GM19240 (cell line): ENCODE measurements around the gene DOC2B.
"Not testable (repeated sequence)": the region's sequence is repeated elsewhere in the genome, so short reads cannot be mapped to it uniquely, and the experiment has no call there.

Source experiments
- DNase-seq: peaks from one replicate; pipeline ENCODE4 v3.0.0; 2011; ENCODE audit warnings: low spot score; ENCODE audit not compliant: insufficient read length

The DOC2B gene

DNA sequence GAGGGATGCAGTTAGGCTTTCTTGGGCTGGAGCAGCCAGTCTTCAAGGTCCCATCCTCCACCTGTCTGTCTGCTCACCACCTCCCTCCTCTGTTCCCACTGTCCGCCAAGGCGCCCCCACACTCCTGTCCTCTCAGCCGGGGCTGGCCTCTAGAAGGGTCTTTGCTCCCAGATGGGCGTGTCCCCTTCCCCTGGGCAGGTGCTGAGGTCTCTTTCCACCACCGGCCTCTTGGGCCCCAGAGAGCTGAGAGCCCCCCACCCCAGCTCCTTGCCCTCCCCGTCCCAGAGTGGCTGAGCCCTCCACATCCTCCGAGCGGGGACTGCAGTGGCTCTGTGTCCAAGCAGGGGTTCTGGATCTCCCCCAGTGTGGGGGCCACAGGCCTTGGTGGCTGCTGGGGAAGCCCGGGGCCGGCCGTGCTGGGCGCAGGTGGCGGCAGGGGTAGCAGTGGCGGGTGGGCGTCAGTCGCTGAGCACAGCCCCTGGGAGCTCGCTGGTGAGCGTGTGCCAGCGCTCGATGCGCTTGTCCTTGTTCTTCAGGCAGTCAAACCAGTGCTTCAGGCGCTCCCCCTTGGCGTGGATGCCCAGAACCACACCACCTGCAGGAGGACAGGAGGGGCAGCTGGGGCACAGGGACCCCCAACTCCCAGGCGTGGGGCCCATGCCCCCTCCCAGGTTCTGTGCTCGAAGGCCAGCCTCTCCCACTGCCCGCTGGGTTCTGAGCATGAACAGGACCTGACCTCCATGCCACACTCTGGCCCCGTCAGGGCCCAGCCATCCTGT, 34.3 kb downstream of the DOC2B start:
- DNase-seq, result no peak

DNA sequence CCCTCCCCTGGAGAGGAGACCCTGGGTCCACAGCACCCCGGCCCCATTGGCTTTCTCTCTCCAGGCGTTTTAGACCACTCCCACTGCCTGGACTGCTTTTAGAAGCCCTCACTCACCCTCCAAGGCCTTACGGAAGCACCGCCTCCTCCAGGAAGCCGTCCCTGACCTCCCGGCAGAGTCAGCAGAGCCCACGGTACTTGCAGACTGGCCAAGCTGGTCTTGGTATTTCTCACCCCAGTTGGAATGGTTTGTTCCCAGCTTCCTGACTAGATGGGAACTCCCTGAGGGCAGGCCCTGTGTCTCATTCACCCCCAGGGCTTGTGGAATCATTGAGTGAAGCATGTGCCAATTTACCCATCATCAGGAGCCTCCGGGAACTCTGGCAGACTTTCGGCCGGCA, 34.9 kb downstream of the DOC2B start:
- DNase-seq, result no peak

DNA sequence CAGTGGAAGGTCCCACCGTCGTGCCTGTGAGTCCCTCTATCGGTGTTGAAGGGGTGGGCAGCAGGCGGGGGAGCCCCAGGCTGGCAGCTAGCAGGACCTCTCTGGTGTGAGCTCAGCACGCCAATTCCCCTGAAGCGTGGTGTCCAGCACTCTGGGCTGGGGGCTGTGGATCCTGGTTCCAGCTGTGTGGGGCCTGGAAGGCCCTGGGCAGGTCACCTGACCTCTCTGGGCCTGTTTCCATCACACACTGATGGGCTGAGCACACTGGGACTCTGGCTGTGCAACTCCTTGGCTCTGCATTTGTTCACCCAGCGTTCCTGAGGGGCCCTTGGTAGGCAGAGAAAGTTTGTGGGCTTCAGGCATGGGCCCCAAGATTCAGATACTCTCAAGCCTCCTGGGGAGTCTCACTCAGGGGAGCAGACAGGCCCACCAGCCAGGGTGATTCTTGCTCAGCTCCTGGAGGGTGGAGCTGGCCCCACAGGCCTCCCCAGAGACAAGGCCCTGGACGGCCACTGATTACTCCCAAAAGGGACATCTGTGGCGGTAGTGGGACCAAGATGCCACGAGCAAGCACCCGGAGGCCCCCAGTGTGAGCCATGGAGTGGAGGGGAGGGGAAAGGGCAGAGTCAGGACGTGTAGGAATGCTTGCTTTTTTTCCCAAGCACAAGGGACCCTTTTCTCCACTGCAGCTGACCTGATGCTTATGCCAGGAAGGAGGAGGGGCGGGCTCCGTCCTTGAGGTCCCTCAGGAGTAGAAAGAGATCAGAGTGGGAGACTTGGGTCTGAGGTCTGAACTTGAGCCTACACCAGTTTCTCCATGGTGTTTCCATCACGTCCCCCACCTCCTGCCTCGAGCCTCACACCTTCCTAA, 35.5 kb downstream of the DOC2B start:
- DNase-seq, result no peak

DNA sequence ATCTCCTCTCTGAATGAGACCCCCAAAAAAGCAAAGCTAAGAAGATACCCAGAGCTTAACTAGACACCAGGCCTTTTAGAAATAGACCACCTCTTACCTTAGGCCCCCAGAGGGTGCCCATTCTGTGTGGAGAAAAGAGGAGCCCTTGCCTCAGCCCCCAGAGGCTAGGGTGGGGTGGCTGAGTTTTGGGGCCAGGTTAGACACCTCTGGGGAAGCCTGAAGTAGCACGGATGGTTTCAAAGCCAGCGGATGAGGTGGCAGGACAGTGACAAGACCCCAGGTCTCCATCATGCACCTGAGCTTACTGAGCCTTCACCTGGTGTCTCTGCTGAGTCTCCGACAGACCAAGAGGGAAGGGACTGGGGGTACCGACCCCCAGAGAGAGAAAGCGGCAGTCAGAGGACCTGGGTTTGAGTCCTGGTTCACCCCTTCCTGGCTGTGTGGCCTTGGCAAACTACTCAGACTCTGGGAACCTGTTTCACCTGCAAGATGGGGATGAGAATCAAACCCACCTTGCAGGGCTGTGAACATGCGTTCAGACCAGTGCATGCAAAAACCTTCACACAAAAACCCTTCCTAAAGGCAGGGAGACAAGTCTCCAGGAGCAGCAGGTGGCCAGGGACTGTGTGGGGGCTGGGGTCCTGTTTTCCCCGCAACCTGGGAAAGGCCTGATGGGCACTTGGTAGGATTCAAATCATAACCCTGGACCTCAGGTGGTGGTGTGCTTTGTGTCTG, 36.3 kb downstream of the DOC2B start:
- no peak for DNase-seq

DNA sequence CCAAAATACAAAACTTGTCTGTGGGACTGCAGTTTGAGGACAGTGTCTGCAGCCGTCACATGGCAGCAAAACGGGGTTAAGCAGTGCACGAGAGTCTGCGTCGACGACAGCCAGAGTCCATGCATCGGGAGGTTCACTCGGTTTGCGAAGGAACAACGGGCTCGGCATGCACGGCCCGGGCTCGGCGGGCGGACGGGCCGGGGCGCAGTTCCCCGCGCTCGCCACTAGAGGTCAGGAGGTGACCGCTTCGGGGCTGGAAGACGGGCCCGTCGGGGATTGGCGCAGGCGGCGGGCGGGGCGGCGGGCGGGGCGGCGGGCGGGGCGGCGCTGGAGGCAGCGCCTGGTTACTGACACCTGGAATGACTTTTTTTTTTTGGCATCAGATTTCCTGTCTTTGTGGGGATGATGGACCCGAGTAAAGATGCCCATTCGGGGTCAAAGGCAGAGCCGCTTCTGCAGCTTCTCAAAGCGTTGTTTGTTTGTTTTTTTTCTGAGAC, 37.6 kb downstream of the DOC2B start:
- DNase-seq, result peak; percentile 81

DNA sequence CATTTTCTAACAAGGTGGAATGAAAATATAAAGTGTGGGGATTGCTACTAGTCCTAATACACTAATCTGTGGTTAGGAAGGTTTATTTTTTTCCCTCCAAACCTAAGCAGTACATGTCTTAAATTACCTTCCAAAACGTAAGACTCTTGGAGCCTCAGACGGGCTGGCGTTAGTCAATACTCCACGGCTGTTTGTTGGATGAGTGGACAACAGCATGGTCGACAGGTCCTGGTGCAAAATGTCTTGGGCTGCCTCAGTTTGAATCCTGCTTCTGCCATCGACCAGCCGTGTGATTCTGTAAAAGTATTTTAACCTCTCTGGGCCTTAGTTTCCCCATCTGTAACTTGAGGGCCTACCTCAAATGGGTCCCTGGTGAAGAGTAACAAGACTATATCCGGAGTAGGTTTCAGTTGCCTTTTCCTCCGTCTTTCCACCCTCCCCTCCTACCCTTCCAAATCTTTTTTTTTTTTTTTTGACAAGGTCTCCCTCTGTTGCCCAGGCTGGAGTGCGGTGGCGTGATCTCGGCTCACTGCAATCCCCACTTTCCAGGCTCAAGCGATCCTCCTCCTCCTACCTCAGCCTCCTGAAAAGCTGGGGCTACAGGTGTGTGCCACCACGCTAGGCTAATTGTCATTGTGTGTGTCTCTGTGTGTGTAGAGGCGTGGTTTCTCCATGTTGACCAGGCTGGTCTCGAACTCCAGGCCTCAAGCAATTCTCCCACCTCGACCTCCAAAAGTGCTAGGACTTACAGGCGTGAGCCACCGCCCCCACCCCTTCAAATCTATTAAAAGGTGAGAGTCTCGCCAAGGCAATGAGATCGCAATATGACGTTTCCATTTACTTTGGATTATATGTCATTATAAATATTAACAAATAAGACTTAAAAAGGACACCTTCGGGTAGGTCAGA, 38.3 kb downstream of the DOC2B start:
- DNase-seq, result no peak

DNA sequence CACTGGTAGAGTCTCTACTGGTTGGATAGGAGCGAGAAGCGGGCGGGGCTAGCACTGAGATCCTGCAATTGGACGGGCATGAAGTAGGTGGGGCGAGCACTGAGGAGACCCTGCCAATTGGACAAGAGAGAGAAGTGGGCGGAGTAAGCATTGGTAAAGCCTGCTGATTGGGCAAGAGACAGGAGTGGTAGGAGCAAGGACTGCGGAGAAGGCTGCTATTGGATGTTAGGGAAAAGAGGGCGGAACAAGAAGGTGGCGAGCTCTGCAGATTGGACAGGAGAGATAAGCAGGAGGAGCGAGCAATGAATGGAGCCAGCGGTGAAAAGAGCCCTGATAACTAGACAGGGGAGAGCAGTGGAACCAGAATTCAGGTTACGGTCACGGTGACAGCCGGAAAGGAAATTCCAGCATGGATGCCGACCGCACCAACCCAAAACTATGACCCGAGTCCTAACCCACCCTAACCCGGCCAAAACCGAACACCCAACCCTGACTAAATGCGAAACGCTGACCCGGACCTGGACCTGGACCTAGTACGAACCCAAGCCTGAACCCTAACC, 39.3 kb downstream of the DOC2B start:
- no peak for DNase-seq

DNA sequence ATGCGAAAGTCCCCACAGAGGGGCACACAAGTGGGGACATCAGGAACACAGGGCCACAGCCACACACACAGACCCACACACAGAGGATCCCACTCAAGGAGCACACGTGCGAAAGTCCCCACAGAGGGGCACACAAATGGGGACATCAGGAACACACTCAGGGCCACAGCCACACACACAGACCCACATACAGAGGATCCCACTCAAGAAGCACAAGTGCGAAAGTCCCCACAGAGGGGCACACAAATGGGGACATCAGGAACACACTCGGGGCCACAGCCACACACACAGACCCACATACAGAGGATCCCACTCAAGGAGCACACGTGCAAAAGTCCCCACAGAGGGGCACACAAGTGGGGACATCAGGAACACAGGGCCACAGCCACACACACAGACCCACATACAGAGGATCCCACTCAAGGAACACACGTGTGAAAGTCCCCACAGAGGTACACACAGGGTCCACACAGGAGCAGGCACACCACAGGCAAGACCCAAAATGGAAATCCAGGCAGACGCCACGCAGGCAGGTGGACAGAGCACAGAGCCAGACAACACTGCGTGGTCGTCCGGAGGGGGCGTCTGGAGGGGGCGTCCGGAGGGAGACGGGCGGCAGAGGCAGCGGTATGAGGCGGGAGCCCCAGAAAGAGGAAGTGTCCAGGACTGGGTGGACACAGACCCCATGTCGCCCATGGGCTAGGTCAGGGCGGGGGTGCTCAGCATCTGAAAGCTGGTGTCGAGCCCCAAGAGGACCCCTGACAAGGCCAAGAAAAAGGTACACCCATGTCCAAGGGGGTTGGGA, 41.8 kb downstream of the DOC2B start:
- DNase-seq, result not testable (repeated sequence)

DNA sequence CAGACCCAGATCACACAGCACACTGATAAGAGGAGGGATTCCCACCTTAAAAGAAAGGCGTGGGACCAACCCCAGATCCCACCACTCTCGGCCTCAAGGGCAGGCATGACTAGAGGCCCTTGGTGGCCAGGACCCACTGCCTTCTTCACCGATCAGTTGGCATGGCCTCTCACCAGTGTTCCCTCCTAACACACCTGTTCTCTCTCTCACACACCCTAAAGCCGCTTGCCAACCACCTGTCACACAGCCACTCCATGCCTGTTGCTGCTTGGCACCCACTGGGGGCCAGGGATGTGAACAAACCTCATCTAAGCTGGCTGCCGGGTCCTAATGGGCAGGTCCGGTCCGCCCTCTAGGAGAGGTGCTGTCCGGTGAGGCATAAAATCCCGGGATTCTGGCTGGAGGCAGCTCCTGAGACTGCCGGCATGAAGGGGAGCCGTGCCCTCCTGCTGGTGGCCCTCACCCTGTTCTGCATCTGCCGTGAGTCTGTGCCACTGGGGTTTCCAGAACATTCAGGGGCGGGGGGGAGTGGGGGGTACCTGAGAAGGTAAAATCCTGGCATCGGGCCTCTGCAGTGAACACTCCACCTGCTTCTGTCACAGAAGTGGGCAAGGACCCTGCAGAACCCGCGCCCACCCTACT, 44.2 kb downstream of the DOC2B start, which contains the start of gene SCGB1C2:
TSS of gene SCGB1C2 (plus strand) at position 404 of the 642 bp plus-strand sequence. CDS start at position 426, 22 bp downstream.
- not testable (repeated sequence) for DNase-seq

DNA sequence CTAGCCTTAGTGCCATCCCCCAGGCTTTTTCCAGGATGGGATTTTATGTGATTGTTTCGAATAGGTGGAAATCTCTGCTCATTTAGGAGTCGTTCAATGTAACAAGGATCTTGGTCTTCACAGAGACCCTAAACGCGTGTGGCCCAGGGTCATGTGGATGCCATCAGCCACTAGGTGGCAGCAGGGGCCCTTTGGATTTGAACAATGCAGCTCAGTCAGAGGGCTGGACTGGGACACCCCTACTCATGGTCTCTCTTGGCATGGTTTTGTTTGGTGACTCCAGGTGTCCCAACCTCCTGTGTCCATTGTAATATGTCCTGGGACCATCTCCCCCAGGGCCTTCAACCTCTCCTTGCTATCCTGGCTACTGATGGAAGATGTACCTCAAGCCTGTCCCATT, 44.9 kb downstream of the DOC2B start:
- not testable (repeated sequence) for DNase-seq

DNA sequence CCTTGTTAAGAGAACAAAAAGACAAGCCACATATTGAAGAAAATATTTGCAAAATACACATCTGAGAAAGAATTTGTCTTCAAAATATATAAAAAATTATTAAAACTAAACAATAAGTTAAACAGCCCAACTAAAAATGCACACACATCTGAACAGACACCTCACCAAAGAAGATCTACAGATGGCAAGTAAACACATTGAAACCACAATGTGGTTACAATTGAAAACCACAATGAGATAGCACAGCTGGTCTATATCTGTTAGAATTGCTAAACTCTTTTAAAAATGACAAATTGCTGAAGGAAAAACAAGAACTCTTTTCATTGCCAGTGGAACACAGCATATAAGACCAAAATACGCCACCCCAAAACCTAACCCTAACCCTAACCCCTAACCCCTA, 45.6 kb downstream of the DOC2B start:
- DNase-seq, result not testable (repeated sequence)

DNA sequence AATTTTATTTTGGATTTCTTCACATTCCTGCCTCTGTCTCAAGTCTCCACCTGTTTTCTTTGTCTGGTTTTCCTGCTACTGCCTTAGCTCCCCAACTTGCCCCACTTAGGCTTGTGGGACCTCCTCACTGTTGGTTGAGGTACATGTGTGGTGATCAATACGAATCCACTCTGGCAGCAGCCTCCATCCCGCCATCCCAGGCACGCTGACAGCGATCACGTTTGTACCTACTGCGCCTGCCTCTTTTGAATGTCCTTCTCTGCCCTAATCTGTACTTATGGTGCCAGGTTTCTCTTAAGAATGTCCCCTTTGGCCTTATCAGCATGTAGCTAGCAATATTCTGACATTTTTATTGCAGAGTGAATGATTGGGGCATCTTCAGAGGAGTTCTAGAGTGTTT, 46.4 kb downstream of the DOC2B start:
- DNase-seq, result not testable (repeated sequence)

DNA sequence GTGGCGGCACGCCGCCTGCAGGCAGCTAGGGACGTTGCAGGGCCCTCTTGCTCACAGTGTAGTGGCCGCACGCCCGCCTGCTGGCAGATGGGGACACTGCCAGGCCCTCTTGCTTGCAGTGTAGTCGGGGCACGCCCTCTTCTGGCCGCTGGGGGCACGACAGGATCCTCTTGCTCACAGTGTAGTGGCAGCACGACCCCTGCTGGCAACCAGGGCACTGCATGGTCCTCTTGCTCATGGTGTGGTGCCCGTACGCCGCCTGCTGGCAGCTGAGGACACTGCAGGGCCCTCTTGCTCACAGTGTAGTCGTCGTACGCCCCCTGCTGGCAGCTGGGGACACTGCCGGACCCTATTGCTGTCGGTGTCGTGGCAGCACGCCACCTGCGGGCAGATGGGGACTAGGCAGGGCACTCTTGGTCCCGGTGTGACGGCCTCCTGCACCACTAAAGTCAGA, 47.1 kb downstream of the DOC2B start:
- DNase-seq, result not testable (repeated sequence)

DNA sequence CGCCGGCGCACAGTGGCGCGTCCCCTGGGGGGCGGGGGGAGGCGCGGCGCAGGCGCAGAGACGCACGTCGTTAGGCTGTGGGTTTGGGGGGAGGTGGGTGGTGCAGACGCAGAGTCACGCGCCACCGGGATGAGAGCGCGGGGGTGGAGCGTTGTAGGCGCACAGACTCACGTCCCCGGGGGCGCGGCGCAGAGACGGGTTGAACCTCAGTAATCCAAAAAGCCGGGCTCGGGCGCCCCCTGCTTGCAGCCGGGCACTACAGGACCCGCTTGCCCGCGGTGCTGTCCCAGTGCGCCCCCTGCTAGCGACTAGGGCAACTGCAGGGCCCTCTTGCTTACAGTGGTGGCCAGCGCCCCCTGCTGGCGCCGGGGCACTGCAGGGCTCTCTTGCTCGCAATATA, 47.5 kb downstream of the DOC2B start:
- DNase-seq, result not testable (repeated sequence)

DNA sequence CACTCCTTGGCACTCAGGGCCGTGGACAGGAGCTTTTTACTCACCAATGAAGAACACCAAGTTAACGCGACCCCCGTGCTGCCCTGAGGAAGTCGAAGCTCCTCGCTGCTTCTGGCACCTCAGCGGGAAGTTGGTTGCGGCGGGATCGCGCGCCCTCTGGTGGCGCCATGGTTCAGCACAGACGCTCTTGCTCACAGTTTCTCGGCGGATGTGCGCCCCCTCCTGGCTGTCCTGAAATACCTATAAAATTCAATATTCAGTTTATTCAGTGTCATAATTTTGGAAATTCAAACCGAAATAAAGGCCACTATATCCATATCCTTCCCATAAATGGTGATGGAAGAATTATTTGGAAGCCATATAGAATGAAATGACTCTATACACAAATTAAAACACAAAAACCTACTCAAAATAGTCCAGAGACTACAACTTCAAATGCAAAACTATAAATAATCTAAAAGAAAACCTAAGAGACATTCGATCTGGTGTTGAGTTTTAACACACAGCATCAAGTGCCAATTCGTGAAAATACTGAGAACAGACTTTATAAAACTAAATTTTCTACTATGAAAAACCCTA, 63.0 kb downstream of the DOC2B start:
- DNase-seq, result not testable (repeated sequence)

DNA sequence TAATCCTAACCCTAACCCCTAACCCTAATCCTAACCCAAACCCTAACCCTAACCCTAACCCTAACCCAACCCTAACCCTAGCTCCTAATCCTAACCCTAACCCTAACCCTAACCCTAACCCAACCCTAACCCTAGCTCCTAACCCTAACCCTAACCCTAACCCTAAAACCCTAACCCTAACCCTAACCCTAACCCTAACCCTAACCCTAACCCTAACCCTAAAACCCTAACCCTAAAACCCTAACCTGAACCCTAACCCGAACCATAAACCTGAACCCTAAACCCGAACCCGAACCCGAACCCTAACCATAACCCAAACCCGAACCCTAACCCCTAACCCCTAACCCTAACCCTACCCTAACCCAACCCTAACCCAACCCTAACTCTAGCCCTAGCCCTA, 68.3 kb downstream of the DOC2B start:
- not testable (repeated sequence) for DNase-seq
